Peyer's patch (tissue), 4 donors: ENCODE data around the gene PTRH1.

Source experiments
- CTCF ChIP-seq, 6 experiments: fragments of 450-650 bp in 4 of 6; fragments of 200-600 bp in 2 of 6; sonication (generic) in 1 of 6; IDR thresholded peaks; one replicate each; pipeline ENCODE4 v1.5.1; 2017 to 2019; ENCODE audit warnings: antibody characterized with exemption in 6 of 6, mild to moderate bottlenecking in 3 of 6, moderate library complexity in 1 of 6
- POLR2A ChIP-seq, 2 donors: fragments of 450-650 bp; IDR thresholded peaks; one replicate each; pipeline ENCODE4 v1.5.1; 2017; ENCODE audit warnings: antibody characterized with exemption in 2 of 2, mild to moderate bottlenecking in 2 of 2, moderate library complexity in 2 of 2

GRCh38 chr9:127755061-127756060 is 39.9 kb upstream of the PTRH1 start:
- no peak for TF ChIP-seq CTCF (IDR thresholded peaks at IDR 0.05)
- no peak for TF ChIP-seq POLR2A (IDR thresholded peaks at IDR 0.05)
